ENCODE results near the gene C11orf68. TPM values are rescaled to one million over a fixed set of nuclear protein-coding genes. Genes with fewer than 3 reads are reported as not detected.

C11orf68 gene
- total RNA-seq, 1 experiment from 2014 or later: 20.1 TPM

DNA sequence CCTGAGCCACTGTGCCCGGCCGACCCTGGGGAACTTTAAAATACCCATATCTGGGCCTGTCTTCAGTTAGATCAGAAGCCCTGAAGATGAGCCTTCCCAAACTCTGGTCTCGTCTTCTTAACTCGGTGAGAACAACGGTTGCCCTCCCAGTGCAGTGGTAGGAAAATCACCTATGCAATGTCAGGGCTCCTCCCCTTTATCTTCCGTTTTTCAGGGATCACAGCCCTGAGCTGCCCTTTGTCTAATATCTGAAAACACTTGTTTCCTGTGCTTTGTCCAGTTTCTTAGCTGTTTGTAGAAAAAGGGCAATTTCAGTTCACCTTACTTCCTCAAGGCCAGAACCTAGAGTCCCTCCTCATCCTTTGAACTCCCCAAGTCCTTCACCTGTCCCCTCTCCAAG is 9.8 kb upstream of the C11orf68 start:
- TF ChIP-seq, protein P1, sequence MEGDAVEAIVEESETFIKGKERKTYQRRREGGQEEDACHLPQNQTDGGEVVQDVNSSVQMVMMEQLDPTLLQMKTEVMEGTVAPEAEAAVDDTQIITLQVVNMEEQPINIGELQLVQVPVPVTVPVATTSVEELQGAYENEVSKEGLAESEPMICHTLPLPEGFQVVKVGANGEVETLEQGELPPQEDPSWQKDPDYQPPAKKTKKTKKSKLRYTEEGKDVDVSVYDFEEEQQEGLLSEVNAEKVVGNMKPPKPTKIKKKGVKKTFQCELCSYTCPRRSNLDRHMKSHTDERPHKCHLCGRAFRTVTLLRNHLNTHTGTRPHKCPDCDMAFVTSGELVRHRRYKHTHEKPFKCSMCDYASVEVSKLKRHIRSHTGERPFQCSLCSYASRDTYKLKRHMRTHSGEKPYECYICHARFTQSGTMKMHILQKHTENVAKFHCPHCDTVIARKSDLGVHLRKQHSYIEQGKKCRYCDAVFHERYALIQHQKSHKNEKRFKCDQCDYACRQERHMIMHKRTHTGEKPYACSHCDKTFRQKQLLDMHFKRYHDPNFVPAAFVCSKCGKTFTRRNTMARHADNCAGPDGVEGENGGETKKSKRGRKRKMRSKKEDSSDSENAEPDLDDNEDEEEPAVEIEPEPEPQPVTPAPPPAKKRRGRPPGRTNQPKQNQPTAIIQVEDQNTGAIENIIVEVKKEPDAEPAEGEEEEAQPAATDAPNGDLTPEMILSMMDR (IDR thresholded peaks at IDR 0.05; ENCODE audit: insufficient read depth in 1 of 2, low read depth in 1 of 2, low read length in 1 of 2, severe bottlenecking in 1 of 2, unreplicated experiment in 1 of 2): no peak
- Mint-ChIP-seq H3K4me1 (ENCODE audit: low read depth, unreplicated experiment) (no peaks in the 10 kb centered on the region), H3K4me3 (ENCODE audit: unreplicated experiment) (no peak overlapping the region), H3K27ac (ENCODE audit: unreplicated experiment) (peak overlapping the region; percentile 57), H3K36me3 (ENCODE audit: insufficient read depth, unreplicated experiment) (peaks cover 6% of the 10 kb centered on the region), H3K9me3 (ENCODE audit: unreplicated experiment) (no peaks in the 10 kb centered on the region), H3K27me3 (ENCODE audit: insufficient read depth, unreplicated experiment) (no peaks in the 10 kb centered on the region)
- POLR2A ChIA-PET: no interaction called here
- no peak for DNase-seq
- H3K36me3 ChIP-seq (ENCODE audit: control insufficient read depth, insufficient read depth, low read length): no peaks in the 10 kb centered on the region
- CTCF ChIA-PET: no interaction called here
- BruUV-seq (replicated peaks): no TSS peak
- H3K9me3 ChIP-seq: no peaks in the 10 kb centered on the region
- no peaks in the 10 kb centered on the region for H3K4me1 ChIP-seq
- H3K27me3 ChIP-seq (replicated peaks; ENCODE audit: control insufficient read depth, insufficient read depth, low read length): no peaks in the 10 kb centered on the region
- intact Hi-C loops (cut with micrococcal nuclease; ENCODE audit: unreplicated experiment): no loop called here
- H3K4me3 ChIP-seq (ENCODE audit: low read depth, low read length): no peak overlapping the region

DNA sequence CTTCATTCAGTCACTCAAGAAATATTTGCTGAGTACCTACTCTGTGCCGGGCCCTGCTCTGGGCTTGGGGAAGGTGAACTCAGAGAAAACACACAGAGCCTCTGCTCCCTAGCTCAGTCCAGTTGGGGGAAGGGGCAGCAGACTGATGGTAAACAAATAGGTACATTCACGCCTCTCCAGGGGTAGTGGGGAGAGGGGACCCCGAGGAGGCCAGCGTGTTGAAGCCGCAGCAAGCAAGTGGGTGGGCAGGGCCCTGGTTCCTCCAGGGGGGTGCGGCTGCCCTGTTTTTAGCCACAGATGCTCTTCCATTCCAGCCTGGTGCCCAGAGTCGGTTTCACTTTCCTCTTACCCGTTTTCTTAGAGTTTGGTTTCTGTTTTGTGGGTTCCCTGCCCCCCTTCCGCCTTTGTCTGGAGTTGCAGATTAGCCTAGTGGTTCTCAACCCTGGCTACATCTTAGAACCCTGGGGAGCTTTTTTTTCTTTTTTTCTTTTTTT is 9.1 kb upstream of the C11orf68 start:
- Mint-ChIP-seq H3K9me3 (ENCODE audit: unreplicated experiment) (no peaks in the 10 kb centered on the region), H3K36me3 (ENCODE audit: insufficient read depth, unreplicated experiment) (peaks cover 6% of the 10 kb centered on the region), H3K4me1 (ENCODE audit: low read depth, unreplicated experiment) (no peaks in the 10 kb centered on the region), H3K4me3 (ENCODE audit: unreplicated experiment) (no peak overlapping the region), H3K27ac (ENCODE audit: unreplicated experiment) (no peak overlapping the region), H3K27me3 (ENCODE audit: insufficient read depth, unreplicated experiment) (no peaks in the 10 kb centered on the region)
- no TSS peak for BruUV-seq (replicated peaks)
- POLR2A ChIA-PET: no interaction called here
- no peak overlapping the region for H3K4me3 ChIP-seq (ENCODE audit: low read depth, low read length)
- intact Hi-C loops (cut with micrococcal nuclease; ENCODE audit: unreplicated experiment): no loop called here
- no peaks in the 10 kb centered on the region for H3K36me3 ChIP-seq (ENCODE audit: control insufficient read depth, insufficient read depth, low read length)
- DNase-seq: no peak
- TF ChIP-seq, protein P1 (IDR thresholded peaks at IDR 0.05; ENCODE audit: insufficient read depth in 1 of 2, low read depth in 1 of 2, low read length in 1 of 2, severe bottlenecking in 1 of 2, unreplicated experiment in 1 of 2): no peak
- CTCF ChIA-PET: no interaction called here
- H3K27me3 ChIP-seq (replicated peaks; ENCODE audit: control insufficient read depth, insufficient read depth, low read length): no peaks in the 10 kb centered on the region
- no peaks in the 10 kb centered on the region for H3K4me1 ChIP-seq
- H3K9me3 ChIP-seq: no peaks in the 10 kb centered on the region

DNA sequence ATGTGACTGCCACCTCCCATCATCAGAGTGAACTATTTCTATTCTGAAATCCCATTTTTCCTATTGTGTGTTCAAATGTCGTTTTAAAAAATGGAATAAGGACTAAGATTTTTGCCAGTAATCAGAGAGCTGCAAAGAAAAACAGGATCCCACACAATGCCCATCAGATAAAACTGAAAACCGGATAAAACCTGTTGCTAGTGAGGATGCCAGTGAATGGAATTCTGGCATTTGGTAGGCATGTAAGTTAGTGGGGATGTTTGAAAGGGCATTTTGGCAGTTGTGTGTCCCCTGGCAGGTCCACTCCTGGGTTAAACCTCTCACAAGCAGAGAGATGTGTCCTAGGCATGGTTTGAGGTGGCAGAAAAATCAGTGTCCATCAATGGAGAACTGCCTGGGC is 6.5 kb upstream of the C11orf68 start:
- ChIA-PET POLR2A (no interaction called here), CTCF (no interaction called here)
- TF ChIP-seq, protein P1 (IDR thresholded peaks at IDR 0.05; ENCODE audit: insufficient read depth in 1 of 2, low read depth in 1 of 2, low read length in 1 of 2, severe bottlenecking in 1 of 2, unreplicated experiment in 1 of 2): no peak
- Mint-ChIP-seq H3K4me1 (ENCODE audit: low read depth, unreplicated experiment) (no peaks in the 10 kb centered on the region), H3K27ac (ENCODE audit: unreplicated experiment) (no peak overlapping the region), H3K9me3 (ENCODE audit: unreplicated experiment) (no peaks in the 10 kb centered on the region), H3K4me3 (ENCODE audit: unreplicated experiment) (no peak overlapping the region), H3K36me3 (ENCODE audit: insufficient read depth, unreplicated experiment) (peaks cover 18% of the 10 kb centered on the region), H3K27me3 (ENCODE audit: insufficient read depth, unreplicated experiment) (no peaks in the 10 kb centered on the region)
- no peak for DNase-seq
- no peak overlapping the region for H3K4me3 ChIP-seq (ENCODE audit: low read depth, low read length)
- peaks cover 2% of the 10 kb centered on the region; the same call in 1 of the 2 replicates for H3K4me1 ChIP-seq
- no peaks in the 10 kb centered on the region for H3K9me3 ChIP-seq
- H3K36me3 ChIP-seq (ENCODE audit: control insufficient read depth, insufficient read depth, low read length): no peaks in the 10 kb centered on the region; the same call in 1 of the 2 replicates
- no peaks in the 10 kb centered on the region for H3K27me3 ChIP-seq (replicated peaks; ENCODE audit: control insufficient read depth, insufficient read depth, low read length)
- intact Hi-C loops (cut with micrococcal nuclease; ENCODE audit: unreplicated experiment): no loop called here
- BruUV-seq (replicated peaks): no TSS peak
